AG09319 (cell line): ENCODE results near the gene ZNF354B.
"Not testable (repeated sequence)": the region's sequence is repeated elsewhere in the genome, so short reads cannot be mapped to it uniquely, and the experiment has no call there.

Experiments
- DNase-seq: peaks from one replicate; pipeline ENCODE4 v3.0.0-alpha.2; 2010; ENCODE audit warnings: low read depth; ENCODE audit errors: extremely low read depth
- TF ChIP-seq, protein P1 (sequence below): IDR thresholded peaks from 2 replicates; pipeline ENCODE4 v1.5.1; 2011; ENCODE audit warnings: low read depth, mild to moderate bottlenecking, inconsistent platforms, low read length, moderate library complexity

ZNF354B gene

GRCh38 chr5:178831049-178831448 lies 28.7 kb upstream of the ZNF354B start:
- DNase-seq = no peak
- TF ChIP-seq, protein P1, sequence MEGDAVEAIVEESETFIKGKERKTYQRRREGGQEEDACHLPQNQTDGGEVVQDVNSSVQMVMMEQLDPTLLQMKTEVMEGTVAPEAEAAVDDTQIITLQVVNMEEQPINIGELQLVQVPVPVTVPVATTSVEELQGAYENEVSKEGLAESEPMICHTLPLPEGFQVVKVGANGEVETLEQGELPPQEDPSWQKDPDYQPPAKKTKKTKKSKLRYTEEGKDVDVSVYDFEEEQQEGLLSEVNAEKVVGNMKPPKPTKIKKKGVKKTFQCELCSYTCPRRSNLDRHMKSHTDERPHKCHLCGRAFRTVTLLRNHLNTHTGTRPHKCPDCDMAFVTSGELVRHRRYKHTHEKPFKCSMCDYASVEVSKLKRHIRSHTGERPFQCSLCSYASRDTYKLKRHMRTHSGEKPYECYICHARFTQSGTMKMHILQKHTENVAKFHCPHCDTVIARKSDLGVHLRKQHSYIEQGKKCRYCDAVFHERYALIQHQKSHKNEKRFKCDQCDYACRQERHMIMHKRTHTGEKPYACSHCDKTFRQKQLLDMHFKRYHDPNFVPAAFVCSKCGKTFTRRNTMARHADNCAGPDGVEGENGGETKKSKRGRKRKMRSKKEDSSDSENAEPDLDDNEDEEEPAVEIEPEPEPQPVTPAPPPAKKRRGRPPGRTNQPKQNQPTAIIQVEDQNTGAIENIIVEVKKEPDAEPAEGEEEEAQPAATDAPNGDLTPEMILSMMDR = no peak

DNA sequence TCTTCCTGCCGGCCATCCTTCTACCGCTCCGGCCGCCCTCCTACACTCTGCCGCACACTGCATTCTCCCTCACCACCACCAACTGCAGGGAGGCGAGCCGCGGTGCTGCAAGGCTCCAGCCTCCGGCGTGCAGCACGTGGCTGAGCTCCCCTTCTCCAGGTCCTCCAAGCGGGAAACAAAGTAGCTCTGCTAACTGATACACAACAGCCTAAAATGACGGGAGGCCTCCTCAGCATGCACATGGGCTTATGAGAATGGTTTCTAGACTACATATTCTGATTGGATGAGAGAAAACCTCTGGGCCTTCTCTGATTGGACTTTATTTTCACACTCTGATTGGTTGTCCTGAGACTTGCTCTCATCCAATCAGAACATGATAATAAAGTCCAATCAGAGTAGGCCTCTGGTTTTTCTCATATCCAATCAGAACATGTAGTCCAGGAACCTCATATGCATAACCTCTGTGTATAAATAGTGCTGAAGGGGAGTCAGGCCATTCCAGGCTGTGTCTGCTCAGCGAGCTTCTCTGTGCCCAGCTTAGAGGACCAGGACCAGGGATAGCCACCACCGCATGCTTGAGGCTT lies 27.0 kb upstream of the ZNF354B start:
- DNase-seq = no peak
- TF ChIP-seq, protein P1 = no peak

- TF ChIP-seq, protein P1 = no peak
- no peak for DNase-seq
These were observed 23.1 kb upstream of the ZNF354B start for GRCh38 chr5:178836628-178837027.

GRCh38 chr5:178838695-178839318 lies 20.9 kb upstream of the ZNF354B start:
- not testable (repeated sequence) for DNase-seq

DNA sequence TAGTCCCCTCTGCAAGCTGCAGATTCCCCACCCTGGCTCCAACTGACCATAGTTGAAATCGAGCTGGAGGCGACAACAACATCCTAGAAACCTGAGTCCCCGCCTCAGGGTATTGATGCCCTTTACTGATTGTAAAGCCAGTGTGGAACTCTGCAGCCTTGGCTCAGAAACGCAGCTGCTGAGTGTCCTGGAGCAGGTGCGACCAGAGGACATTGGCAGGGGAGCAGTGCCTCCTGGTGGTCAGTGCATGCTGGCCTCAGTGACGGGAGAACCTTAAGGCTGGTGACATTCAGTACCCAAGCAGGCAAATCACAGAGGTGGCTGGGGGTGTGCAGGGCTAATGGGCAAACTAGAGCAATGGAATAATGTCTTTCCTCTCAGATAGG lies 20.4 kb upstream of the ZNF354B start:
- TF ChIP-seq, protein P1 = no peak
- DNase-seq = no peak

GRCh38 chr5:178840399-178840798 lies 19.4 kb upstream of the ZNF354B start:
- not testable (repeated sequence) for DNase-seq

GRCh38 chr5:178849316-178849715 lies 10.4 kb upstream of the ZNF354B start:
- DNase-seq = no peak
- TF ChIP-seq, protein P1 = no peak

- DNase-seq = no peak
- TF ChIP-seq, protein P1 = no peak
These were observed 7.8 kb upstream of the ZNF354B start for GRCh38 chr5:178851951-178852350.
